ENCODE results near the gene TCEA2. TPM values are rescaled to one million over a fixed set of nuclear protein-coding genes. Genes with fewer than 3 reads are reported as not detected.

TCEA2 gene
- total RNA-seq, 2 donors from 2014 or later, result 45.0 to 69.5 TPM

GRCh38 chr20:64082820-64083377, 19.9 kb downstream of the TCEA2 start:
- H3K4me3 ChIP-seq, result peak overlapping the region in 1 of 2 donors; percentile 50
- no peaks in the 10 kb centered on the region for H3K9me3 ChIP-seq
- H3K27ac ChIP-seq, result no peak overlapping the region
- no peak for DNase-seq (ENCODE audit: low spot score)
- intact Hi-C loops (cut with DNase I), result no loop called here
- H3K27me3 ChIP-seq (replicated peaks; ENCODE audit: insufficient read depth), result no peaks in the 10 kb centered on the region
- TF ChIP-seq POLR2A (IDR thresholded peaks at IDR 0.05) (no peak), POLR2AphosphoS5 (IDR thresholded peaks at IDR 0.05) (no peak), CTCF (IDR thresholded peaks at IDR 0.05) (no peak)
- H3K36me3 ChIP-seq, result no peaks in the 10 kb centered on the region
- H3K4me1 ChIP-seq (replicated peaks), result peaks cover 9% of the 10 kb centered on the region
- 24% methylated on average over 13 of the region's 13 CpGs for WGBS

- H3K4me1 ChIP-seq (replicated peaks), result peaks cover 8% of the 10 kb centered on the region
- H3K27me3 ChIP-seq (replicated peaks; ENCODE audit: insufficient read depth), result no peaks in the 10 kb centered on the region
- H3K9me3 ChIP-seq, result no peaks in the 10 kb centered on the region
- no peaks in the 10 kb centered on the region for H3K36me3 ChIP-seq
- intact Hi-C loops (cut with DNase I), result no loop called here
- DNase-seq (ENCODE audit: low spot score), result peak; percentile 62
- H3K27ac ChIP-seq, result no peak overlapping the region
- H3K4me3 ChIP-seq, result peak overlapping the region; percentile 37 to 50
- TF ChIP-seq CTCF (IDR thresholded peaks at IDR 0.05), result peak in 3 of 4 experiments; percentile 31 to 64 (median 58)
- no peak for TF ChIP-seq POLR2A (IDR thresholded peaks at IDR 0.05)
- WGBS, result 1% methylated on average over 27 of the region's 52 CpGs
Measured at GRCh38 chr20:64083378-64083803, 20.4 kb downstream of the TCEA2 start.

- H3K36me3 ChIP-seq, result no peaks in the 10 kb centered on the region
- intact Hi-C loops (cut with DNase I), result no loop called here
- no peak within 1 kb of the TSS for H3K27ac ChIP-seq
- H3K4me1 ChIP-seq (replicated peaks), result peaks cover 3% of the 10 kb centered on the region
- no peaks in the 10 kb centered on the region for H3K27me3 ChIP-seq (replicated peaks; ENCODE audit: insufficient read depth)
- H3K9me3 ChIP-seq, result no peaks in the 10 kb centered on the region
- TF ChIP-seq POLR2A (IDR thresholded peaks at IDR 0.05) (no peak), POLR2AphosphoS5 (IDR thresholded peaks at IDR 0.05) (no peak), CTCF (IDR thresholded peaks at IDR 0.05) (no peak)
- no peak for DNase-seq (ENCODE audit: low spot score)
- 5% methylated on average over 50 of the region's 86 CpGs for WGBS
- H3K4me3 ChIP-seq, result peak within 1 kb of the TSS; percentile 37 to 50
Measured at GRCh38 chr20:64083804-64084684, 21.0 kb downstream of the TCEA2 start, which contains the start of gene LKAAEAR1. LKAAEAR1 (minus strand) TSS chr20:64084398; CDS start chr20:64084219, 179 bp downstream.

GRCh38 chr20:64084685-64085152, 21.7 kb downstream of the TCEA2 start:
- no peak overlapping the region for H3K4me3 ChIP-seq

More at GRCh38 chr20:64084685-64085152, 21.7 kb downstream of the TCEA2 start:
- Histone ChIP-seq H3K27me3 (replicated peaks; ENCODE audit: insufficient read depth) (no peaks in the 10 kb centered on the region), H3K36me3 (no peaks in the 10 kb centered on the region), H3K4me1 (replicated peaks) (no peaks in the 10 kb centered on the region), H3K27ac (no peak overlapping the region), H3K9me3 (no peaks in the 10 kb centered on the region)
- TF ChIP-seq CTCF (IDR thresholded peaks at IDR 0.05) (no peak), POLR2AphosphoS5 (IDR thresholded peaks at IDR 0.05) (no peak), POLR2A (IDR thresholded peaks at IDR 0.05) (no peak)
- 10% methylated on average over 22 of the region's 23 CpGs for WGBS
- intact Hi-C loops (cut with DNase I), result no loop called here
- DNase-seq (ENCODE audit: low spot score), result no peak

All from prostate gland (tissue), 2 donors.